ENCODE results near the gene ZNF446. TPM values are rescaled to one million over a fixed set of nuclear protein-coding genes. Genes with fewer than 3 reads are reported as not detected.

The ZNF446 gene
- total RNA-seq, 2 donors from 2014 or later: 8.2 to 10.4 TPM

- H3K27ac ChIP-seq: no peak overlapping the region
- H3K9me3 ChIP-seq: no peaks in the 10 kb centered on the region
- H3K36me3 ChIP-seq (replicated peaks in 1 of 2; ENCODE audit: insufficient read depth in 1 of 2, low read depth in 2 of 2): no peaks in the 10 kb centered on the region
- H3K4me3 ChIP-seq: no peak overlapping the region
- H3K4me1 ChIP-seq: no peaks in the 10 kb centered on the region
- ATAC-seq (no peak), DNase-seq (no peak)
- intact Hi-C loops (cut with DNase I): no loop called here
- 43 to 50% methylated on average over 3 of the region's 3 CpGs for WGBS, 2 donors
- H3K27me3 ChIP-seq: no peaks in the 10 kb centered on the region
- TF ChIP-seq CTCF (IDR thresholded peaks at IDR 0.05) (no peak), POLR2A (IDR thresholded peaks at IDR 0.05) (no peak)
These were observed 53.3 kb downstream of the ZNF446 start for GRCh38 chr19:58529405-58529804.

Small RNA genes lying within 50 kb of the gene (small RNA-seq; reads per million reads assigned to genes)
- gene RN7SL693P: not detected
- gene RNU6-1337P: not detected

Other genes starting within 250 kb of the ZNF446 start
- 10 to 100 TPM in 1 of 2 donors, 1 to 10 TPM in 1; 9.9 to 17.1 TPM for gene ZNF544, start 247.4 kb upstream of the ZNF446 start, total RNA-seq
- gene ZNF8, start 197.4 kb upstream of the ZNF446 start, total RNA-seq: 1 to 10 TPM; 3.6 to 4.6 TPM
- 10 to 100 TPM; 39.6 to 54.2 TPM for gene ERVK3-1, start 171.0 kb upstream of the ZNF446 start, total RNA-seq
- gene ZSCAN22, start 149.4 kb upstream of the ZNF446 start, total RNA-seq: 1 to 10 TPM in 1 of 2 donors, under 1 TPM in 1; 0.99 to 3.1 TPM
- gene A1BG, start 122.9 kb upstream of the ZNF446 start, total RNA-seq: 10 to 100 TPM in 1 of 2 donors, 1 to 10 TPM in 1; 6.2 to 11.5 TPM
- gene ZNF497, start 113.6 kb upstream of the ZNF446 start, total RNA-seq: 1 to 10 TPM; 4.6 to 4.7 TPM
- 10 to 100 TPM in 1 of 2 donors, 1 to 10 TPM in 1; 7.3 to 15.2 TPM for gene ZNF837, start 95.3 kb upstream of the ZNF446 start, total RNA-seq
- gene RPS5, start 89.1 kb upstream of the ZNF446 start, total RNA-seq: 1,000 to 10,000 TPM in 1 of 2 donors, 100 to 1,000 TPM in 1; 577 to 1,133 TPM
- not detected for gene RNF225, start 80.7 kb upstream of the ZNF446 start, total RNA-seq
- 10 to 100 TPM in 1 of 2 donors, 1 to 10 TPM in 1; 4.9 to 11.5 TPM for gene ZNF584, start 67.7 kb upstream of the ZNF446 start, total RNA-seq
- gene ZNF132, start 36.2 kb upstream of the ZNF446 start, total RNA-seq: 1 to 10 TPM; 3.4 to 5.9 TPM
- 1 to 10 TPM; 4.6 to 8.6 TPM for gene ZNF324B, start 24.7 kb upstream of the ZNF446 start, total RNA-seq
- 10 to 100 TPM in 1 of 2 donors, 1 to 10 TPM in 1; 9.9 to 13.2 TPM for gene ZNF324, start 9.3 kb upstream of the ZNF446 start, total RNA-seq
- gene SLC27A5, start 35.6 kb downstream of the ZNF446 start, total RNA-seq: 1 to 10 TPM; 5.4 to 9.9 TPM
- gene ZBTB45, start 43.5 kb downstream of the ZNF446 start, total RNA-seq: 10 to 100 TPM in 1 of 2 donors, 1 to 10 TPM in 1; 9.9 to 12.9 TPM
- 100 to 1,000 TPM; 244 to 273 TPM for gene TRIM28, start 67.7 kb downstream of the ZNF446 start, total RNA-seq
- 10 to 100 TPM; 22.7 to 66.4 TPM for gene CHMP2A, start 78.8 kb downstream of the ZNF446 start, total RNA-seq
- 10 to 100 TPM; 10.5 to 11.7 TPM for gene UBE2M, start 82.3 kb downstream of the ZNF446 start, total RNA-seq
- gene MZF1, start 97.0 kb downstream of the ZNF446 start, total RNA-seq: 10 to 100 TPM; 31.4 to 59.3 TPM